Activated effector memory CD4-positive, alpha-beta T cell treated with anti-CD3 and anti-CD28 coated beads, Interleukin-2, amount 50 U/mL, for 16 hours (primary cell): ENCODE data around the gene MYD88.

Experiments used
- DNase-seq: peaks from one replicate; pipeline ENCODE4 v3.0.0-alpha.2; 2020

MYD88 gene

DNA sequence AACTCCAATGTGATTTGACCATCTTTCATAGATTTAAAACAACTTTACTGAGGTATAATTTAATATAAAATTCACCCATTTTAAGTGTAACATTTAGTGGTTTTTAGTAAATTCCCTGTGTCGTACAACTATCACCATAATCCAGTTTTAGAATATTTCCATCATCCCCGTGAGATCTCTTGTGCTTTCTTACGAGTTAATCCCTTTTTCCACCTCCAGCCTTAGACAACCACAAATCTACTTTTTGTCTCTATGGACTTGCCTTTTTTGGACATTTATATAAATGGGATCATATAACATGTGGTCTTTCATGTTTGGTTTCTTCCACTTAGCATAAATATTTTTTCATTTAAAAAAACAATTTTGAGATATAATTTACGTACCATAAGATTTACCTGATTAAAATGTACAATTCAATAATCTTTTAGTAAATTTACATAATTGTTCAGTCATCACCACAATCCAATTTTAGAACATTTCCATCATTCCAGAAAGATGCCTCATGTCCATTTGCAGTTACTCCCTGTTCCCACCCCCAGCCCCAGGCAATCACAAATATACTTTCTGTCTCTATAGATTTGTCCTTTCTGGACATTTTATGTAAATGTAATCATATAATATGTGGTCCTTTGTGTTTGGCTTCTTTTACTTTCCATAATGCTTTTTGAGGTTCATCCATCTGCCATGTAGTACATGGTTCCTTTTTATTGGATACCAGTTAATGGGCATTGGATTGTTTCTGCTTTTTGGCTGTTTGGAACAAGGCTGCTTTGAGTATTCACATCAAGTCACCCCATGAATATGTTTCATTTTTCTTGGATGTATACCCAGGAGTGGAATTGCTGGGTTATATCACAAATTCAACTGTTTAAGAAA is 29.9 kb downstream of the MYD88 start:
- DNase-seq, result no peak

DNA sequence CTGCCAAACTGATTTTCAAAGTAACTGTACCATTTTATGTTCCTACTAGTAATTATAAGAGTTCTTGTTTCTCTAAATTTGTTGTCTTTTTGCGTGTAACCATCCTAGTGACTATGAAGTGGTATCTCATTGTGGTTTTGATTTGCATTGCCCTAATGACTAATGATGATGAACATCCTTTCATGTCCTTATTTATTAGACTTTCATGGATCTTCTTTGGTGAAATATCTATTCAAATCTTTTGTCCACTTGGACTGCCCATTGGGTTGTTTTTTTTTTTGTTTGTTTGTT is 30.5 kb downstream of the MYD88 start:
- no peak for DNase-seq

DNA sequence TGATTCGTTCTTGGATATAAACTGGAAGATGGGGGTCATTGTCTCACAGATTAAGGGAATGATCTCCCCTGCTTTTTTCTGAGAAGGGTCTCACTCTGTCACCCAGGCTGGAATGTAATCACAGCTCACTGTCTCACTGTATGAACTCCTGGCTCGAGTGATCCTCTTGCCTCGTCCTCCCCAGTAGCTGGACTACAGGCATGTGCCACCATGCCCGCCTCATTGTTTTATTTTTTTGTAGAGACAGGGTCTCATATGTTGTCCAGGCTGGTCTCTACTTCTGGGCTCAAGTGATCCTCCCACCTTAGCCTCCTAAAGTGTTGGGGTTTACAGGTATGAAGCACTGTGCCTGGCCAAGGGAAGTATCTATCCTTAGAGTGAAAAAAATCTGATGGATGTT is 32.3 kb downstream of the MYD88 start:
- no peak for DNase-seq

DNA sequence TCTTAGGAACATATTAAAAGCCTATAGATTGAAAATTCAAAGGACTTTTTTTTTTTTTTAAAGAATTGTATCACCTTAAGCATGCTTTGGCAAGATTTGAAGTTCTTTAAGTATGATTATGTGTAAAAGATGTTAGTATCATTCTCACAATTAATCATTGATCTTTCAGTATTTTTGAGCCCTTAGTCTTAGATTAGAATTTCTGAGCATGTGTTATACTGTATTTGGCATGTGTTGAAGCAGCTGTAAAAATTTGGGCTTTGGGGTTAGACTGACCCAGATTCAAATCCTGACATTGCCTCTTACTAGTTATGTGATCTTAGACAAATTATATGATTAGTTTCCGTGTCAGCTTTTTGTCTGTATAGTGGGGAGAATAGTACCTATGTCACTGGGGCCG is 33.2 kb downstream of the MYD88 start:
- DNase-seq, result no peak

DNA sequence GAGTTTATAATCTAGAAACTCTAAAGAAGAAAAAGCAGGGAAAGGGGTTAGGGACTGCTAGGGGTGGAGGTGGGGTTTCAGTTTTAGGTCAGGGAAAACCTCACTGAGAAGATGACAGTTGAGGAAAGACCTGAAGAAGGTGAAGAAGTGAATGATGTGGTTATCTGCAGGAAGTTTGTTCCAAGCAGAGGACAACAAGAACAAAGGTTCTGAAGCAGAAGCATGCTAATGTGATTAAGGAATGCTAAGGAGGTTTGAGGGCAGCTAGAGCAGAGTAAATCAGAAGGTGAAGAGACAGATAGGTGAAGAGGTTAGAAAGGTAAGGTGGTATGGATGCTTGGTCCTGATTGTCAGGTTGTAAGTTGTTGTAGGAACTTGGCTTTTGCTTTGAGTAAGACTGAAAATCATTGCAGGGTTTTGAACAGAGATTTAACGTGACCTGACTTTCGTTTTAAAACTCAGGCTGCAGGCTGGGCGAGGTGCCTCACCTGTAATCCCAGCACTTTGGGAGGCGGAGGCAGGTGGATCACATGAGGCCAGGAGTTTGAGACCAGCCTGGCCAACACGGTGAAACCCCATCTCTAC is 35.5 kb downstream of the MYD88 start:
- no peak for DNase-seq

DNA sequence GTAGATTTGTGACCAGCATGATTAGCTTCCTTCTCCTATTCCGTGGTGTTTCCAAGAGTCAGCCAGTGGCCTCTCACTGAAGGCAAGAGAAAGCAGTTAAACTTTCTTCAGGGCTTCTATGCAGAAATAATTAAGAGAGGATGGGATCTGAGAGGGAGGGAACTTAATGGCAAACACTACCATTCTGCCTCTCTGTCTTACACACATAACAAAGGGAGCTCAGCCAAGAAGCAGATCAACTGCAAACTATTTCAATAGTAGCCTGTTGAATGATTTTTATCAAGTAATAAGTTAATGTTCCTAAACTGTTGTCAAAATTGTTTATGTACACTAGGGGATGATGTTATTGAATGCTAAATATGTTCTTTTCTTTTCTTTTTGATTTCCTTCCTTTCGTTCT is 38.7 kb downstream of the MYD88 start:
- no peak for DNase-seq

DNA sequence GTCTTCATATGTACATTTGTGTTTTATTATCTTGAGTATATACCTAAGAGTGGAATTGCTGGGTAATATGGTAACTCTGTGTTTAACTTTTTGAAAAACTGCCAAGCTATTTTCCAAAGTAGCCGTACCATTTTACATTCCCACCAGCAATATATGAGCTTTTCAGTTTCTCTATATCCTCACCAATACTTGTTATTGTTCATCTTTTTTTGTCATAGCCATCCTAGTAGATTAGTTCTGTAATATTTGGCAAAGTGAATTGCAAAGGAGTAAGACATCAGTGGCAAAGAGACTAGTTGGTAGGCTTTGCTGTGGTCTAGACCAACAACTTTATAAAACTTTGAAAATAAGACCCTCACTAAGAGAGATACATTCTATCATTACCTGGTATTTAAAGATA is 48.3 kb downstream of the MYD88 start:
- no peak for DNase-seq

DNA sequence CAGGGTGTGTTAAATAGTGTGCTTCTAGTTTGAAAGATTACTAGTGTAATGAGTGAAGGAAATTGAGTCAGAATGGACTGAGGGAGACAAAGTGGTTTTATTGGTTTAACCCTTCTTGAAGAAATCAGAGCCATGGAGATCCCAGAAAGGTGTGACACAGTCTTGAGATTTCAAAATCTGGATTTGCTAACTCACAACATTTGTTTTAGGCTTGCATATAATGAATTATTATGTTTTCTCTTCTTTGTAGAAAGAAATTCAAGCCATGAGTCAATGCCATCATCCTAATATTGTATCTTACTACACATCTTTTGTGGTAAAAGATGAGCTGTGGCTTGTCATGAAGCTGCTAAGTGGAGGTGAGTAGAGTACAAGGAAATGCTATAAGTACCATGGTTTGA is 52.0 kb downstream of the MYD88 start:
- no peak for DNase-seq
